Measurements from ENCODE around the gene SPATA2L. TPM values are rescaled to one million over a fixed set of nuclear protein-coding genes. Genes with fewer than 3 reads are reported as not detected.

Gene SPATA2L
- total and polyA plus RNA-seq, 2 of the 13 experiments (the other 11 are each of a cell fraction or from before 2014, with no cell fraction given): 9.1 to 20.7 TPM

- TF ChIP-seq FOXO4 (CRISPR knock-in tag; conservative IDR thresholded peaks at IDR 0.05) (no peak), ZNF574 (CRISPR knock-in tag; IDR thresholded peaks at IDR 0.05) (peak; percentile 91), ZNF713 (CRISPR knock-in tag; IDR thresholded peaks at IDR 0.05) (no peak), U2AF2 (IDR thresholded peaks at IDR 0.05; ENCODE audit: low read depth, low read length) (0 out of 2 replicates have a peak, but pooled peaks have one; percentile 48), FUBP1 (CRISPR knock-in tag; IDR thresholded peaks at IDR 0.05; ENCODE audit: borderline replicate concordance) (no peak), ZNF160 (CRISPR knock-in tag; IDR thresholded peaks at IDR 0.05) (peak; percentile 75; the same call in 1 of the 2 replicates), ZMYM2 (CRISPR knock-in tag; IDR thresholded peaks at IDR 0.05) (no peak)
- TF ChIP-seq, protein P1, sequence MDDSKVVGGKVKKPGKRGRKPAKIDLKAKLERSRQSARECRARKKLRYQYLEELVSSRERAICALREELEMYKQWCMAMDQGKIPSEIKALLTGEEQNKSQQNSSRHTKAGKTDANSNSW (CRISPR knock-in tag; IDR thresholded peaks at IDR 0.05; ENCODE audit: borderline replicate concordance): peak; percentile 21; the same call in 1 of the 2 replicates
These were observed 43.9 kb downstream of the SPATA2L start, which contains the start of the genes CHMP1A and SPATA33 (continued) for GRCh38 chr16:89657442-89658220.
